Hypothalamus (tissue), 51 donors: Measurements from ENCODE around the gene GYS2.

Source experiments
- DNase-seq, 51 donors: peaks; one replicate each; lab custom pipeline; 2025; lab: John Stamatoyannopoulos, UW

The GYS2 gene

GRCh38 chr12:21518451-21518850 lies 86.2 kb downstream of the GYS2 start:
- DNase-seq, result no peak

GRCh38 chr12:21516281-21516680 lies 88.4 kb downstream of the GYS2 start:
- no peak for DNase-seq

GRCh38 chr12:21509768-21510167 lies 94.9 kb downstream of the GYS2 start:
- no peak for DNase-seq

- no peak for DNase-seq
Measured at GRCh38 chr12:21507849-21508248, 96.8 kb downstream of the GYS2 start.

- no peak for DNase-seq
Measured at GRCh38 chr12:21505888-21506287, 98.8 kb downstream of the GYS2 start.

GRCh38 chr12:21502872-21503271 lies 101.8 kb downstream of the GYS2 start:
- no peak for DNase-seq

GRCh38 chr12:21502164-21502496 lies 102.5 kb downstream of the GYS2 start:
- peak in 17 of 51 donors; percentile 6 to 59 (median 31) for DNase-seq

- DNase-seq, result peak; percentile 42 to 97 (median 89)
Measured at GRCh38 chr12:21501258-21502163, 103.1 kb downstream of the GYS2 start, which contains the start of the genes GOLT1B and RECQL. TSS of gene GOLT1B (plus strand) at chr12:21501789. CDS start at chr12:21501924, 135 bp downstream. TSS of gene RECQL (minus strand) at chr12:21501635. CDS start at chr12:21499570, 2,065 bp downstream.

- no peak for DNase-seq
Measured at GRCh38 chr12:21500786-21501257, 103.8 kb downstream of the GYS2 start.

- DNase-seq, result no peak
Measured at GRCh38 chr12:21499765-21500164, 104.9 kb downstream of the GYS2 start.
